Measurements from ENCODE around the gene FA2H. TPM values are rescaled to one million over a fixed set of nuclear protein-coding genes. Genes with fewer than 3 reads are reported as not detected.
"Not testable (repeated sequence)": the region's sequence is repeated elsewhere in the genome, so short reads cannot be mapped to it uniquely, and the experiment has no call there.

FA2H gene
- total RNA-seq, 2 experiments from 2014 or later = not detected

GRCh38 chr16:74766729-74767128, 7.9 kb downstream of the FA2H start:
- ChIA-PET CTCF (interaction anchor here (0.6 to 1.1 kb wide), 2 partner anchors 11 to 296 kb away, joined by 3 to 4 read pairs; no protein-coding TSS in a partner anchor), POLR2A (no interaction called here)
- Mint-ChIP-seq H3K27me3 (ENCODE audit: low read depth) (peaks cover 11% of the 10 kb centered on the region), H3K4me3 (no peak overlapping the region), H3K9me3 (ENCODE audit: insufficient read depth) (no peaks in the 10 kb centered on the region), H3K27ac (no peak overlapping the region), H3K4me1 (ENCODE audit: low read depth) (no peaks in the 10 kb centered on the region), H3K36me3 (ENCODE audit: low read depth) (no peaks in the 10 kb centered on the region)
- DNase-seq = no peak
- no peak for ATAC-seq

GRCh38 chr16:74764184-74764583, 10.4 kb downstream of the FA2H start:
- H3K27me3 Mint-ChIP-seq (ENCODE audit: low read depth); H3K36me3 Mint-ChIP-seq (ENCODE audit: low read depth); DNase-seq; H3K9me3 Mint-ChIP-seq (ENCODE audit: insufficient read depth); POLR2A ChIA-PET; H3K4me1 Mint-ChIP-seq (ENCODE audit: low read depth); H3K27ac Mint-ChIP-seq; ATAC-seq; H3K4me3 Mint-ChIP-seq; CTCF ChIA-PET: not testable (repeated sequence)

DNA sequence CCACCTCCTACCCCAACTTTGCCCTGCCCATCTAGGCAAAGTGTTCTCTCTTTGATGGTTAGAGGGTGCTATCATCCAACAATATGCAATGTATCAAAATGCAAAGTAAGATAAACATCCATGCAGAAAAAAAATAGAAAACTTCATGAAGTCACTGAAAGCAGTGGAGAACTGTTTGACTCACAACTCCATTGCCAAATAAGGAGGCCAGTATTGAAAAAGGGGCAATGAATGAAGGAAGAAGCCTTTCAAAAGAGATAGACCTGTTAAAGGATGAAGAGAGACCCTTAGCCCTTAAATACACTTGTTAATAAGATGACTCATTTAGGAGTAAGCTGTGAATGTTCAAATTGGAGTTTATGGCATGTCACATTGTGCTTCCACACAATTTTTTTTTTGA, 13.0 kb downstream of the FA2H start:
- H3K27me3 Mint-ChIP-seq (ENCODE audit: low read depth) = no peaks in the 10 kb centered on the region
- DNase-seq (no peak), ATAC-seq (no peak)
- no peaks in the 10 kb centered on the region for H3K4me1 Mint-ChIP-seq (ENCODE audit: low read depth)
- H3K9me3 Mint-ChIP-seq (ENCODE audit: insufficient read depth) = no peaks in the 10 kb centered on the region
- H3K4me3 Mint-ChIP-seq = no peak overlapping the region
- CTCF ChIA-PET = no interaction called here
- H3K36me3 Mint-ChIP-seq (ENCODE audit: low read depth) = no peaks in the 10 kb centered on the region
- H3K27ac Mint-ChIP-seq = no peak overlapping the region
- POLR2A ChIA-PET = no interaction called here

DNA sequence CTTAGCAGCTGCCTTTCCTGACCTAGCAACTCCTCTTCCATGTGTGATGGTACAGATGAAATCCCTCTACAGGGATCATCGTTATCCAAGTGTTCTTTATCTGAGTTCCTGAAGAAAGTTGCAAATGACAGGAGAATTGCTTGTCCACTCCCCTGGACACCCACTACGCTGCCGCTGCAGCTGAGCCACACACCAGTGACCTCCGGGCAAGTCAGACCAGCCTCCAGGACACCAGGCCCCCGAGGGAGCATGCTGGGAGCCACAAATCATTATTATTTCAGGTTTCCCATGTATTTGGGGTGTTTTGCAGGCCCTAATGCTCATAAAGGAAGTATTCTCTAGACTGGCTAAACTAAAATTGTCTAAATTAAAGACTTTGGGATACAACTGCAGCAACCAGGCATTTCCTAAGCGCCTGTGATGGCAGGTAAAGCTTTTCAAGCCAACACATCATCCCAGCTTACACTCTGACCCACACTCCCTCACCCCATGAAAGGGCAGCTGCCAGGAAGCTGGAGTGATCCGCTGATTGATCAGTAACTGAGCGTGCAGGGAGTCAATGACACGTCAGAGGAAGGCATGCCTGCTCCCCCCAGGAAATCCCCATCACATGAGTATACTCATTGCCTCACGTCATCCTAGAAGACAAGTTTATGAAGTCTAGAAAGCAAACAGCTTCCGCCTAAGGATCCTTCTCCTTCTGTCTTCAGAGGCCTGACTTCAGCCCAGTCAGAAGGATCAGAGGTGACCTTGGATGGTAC, 14.4 kb downstream of the FA2H start:
- DNase-seq (no peak), ATAC-seq (no peak)
- CTCF ChIA-PET = no interaction called here
- peaks cover 3% of the 10 kb centered on the region for H3K27me3 Mint-ChIP-seq (ENCODE audit: low read depth)
- no peaks in the 10 kb centered on the region for H3K4me1 Mint-ChIP-seq (ENCODE audit: low read depth)
- H3K36me3 Mint-ChIP-seq (ENCODE audit: low read depth) = no peaks in the 10 kb centered on the region
- POLR2A ChIA-PET = no interaction called here
- no peak overlapping the region for H3K4me3 Mint-ChIP-seq
- H3K27ac Mint-ChIP-seq = no peak overlapping the region
- H3K9me3 Mint-ChIP-seq (ENCODE audit: insufficient read depth) = no peaks in the 10 kb centered on the region

DNA sequence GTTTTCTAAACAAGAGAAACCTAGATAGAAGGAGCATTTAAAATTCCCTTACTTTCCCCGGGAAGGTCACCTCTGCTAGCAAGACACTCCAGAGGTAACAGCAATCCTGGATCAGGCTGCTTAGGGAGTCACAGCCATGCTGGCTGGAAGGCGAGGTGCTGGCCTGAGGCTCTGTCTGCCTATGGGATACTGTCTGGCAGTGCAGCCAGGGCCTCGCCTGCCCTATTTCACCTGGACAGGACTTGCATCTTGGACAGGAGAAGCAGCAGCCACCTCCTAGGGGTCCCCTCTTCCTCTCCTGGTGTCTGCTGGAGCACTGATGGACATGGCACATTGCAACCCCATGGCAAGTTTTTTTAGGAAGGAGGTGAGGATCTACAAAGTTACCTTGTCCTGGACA, 15.1 kb downstream of the FA2H start:
- Mint-ChIP-seq H3K36me3 (ENCODE audit: low read depth) (no peaks in the 10 kb centered on the region), H3K27me3 (ENCODE audit: low read depth) (peaks cover 3% of the 10 kb centered on the region), H3K4me3 (no peak overlapping the region), H3K9me3 (ENCODE audit: insufficient read depth) (no peaks in the 10 kb centered on the region), H3K4me1 (ENCODE audit: low read depth) (no peaks in the 10 kb centered on the region), H3K27ac (no peak overlapping the region)
- ChIA-PET POLR2A (no interaction called here), CTCF (no interaction called here)
- DNase-seq (no peak), ATAC-seq (no peak)

DNA sequence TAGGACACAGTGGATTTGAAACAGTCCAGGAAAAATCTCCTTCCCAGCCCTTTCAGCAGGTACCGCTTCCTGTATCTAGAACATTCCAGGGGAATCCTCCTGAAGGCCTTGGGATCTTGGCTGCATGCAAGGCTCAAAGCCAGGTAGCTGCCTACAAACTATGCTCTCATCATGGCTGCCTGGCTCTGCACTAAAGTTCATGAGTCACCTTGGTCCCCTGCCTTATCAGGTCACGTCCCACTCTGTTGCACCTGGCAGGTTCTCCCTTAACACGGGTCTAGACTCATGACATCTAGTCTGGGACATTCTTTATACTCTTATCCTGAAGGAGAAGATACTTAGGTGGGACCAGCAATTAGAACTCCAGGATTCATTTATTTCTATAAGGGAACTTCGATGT, 15.8 kb downstream of the FA2H start:
- DNase-seq = no peak
- ChIA-PET POLR2A (no interaction called here), CTCF (no interaction called here)
- no peaks in the 10 kb centered on the region for H3K4me1 Mint-ChIP-seq (ENCODE audit: low read depth)
- H3K27me3 Mint-ChIP-seq (ENCODE audit: low read depth) = peaks cover 3% of the 10 kb centered on the region
- H3K36me3 Mint-ChIP-seq (ENCODE audit: low read depth) = no peaks in the 10 kb centered on the region
- ATAC-seq = no peak
- H3K27ac Mint-ChIP-seq = no peak overlapping the region
- no peaks in the 10 kb centered on the region for H3K9me3 Mint-ChIP-seq (ENCODE audit: insufficient read depth)
- no peak overlapping the region for H3K4me3 Mint-ChIP-seq

GRCh38 chr16:74757349-74757748, 17.3 kb downstream of the FA2H start:
- ATAC-seq = no peak
- Mint-ChIP-seq H3K27me3 (ENCODE audit: low read depth) (peaks cover 3% of the 10 kb centered on the region), H3K9me3 (ENCODE audit: insufficient read depth) (no peaks in the 10 kb centered on the region), H3K4me3 (no peak overlapping the region), H3K27ac (no peak overlapping the region), H3K4me1 (ENCODE audit: low read depth) (no peaks in the 10 kb centered on the region), H3K36me3 (ENCODE audit: low read depth) (no peaks in the 10 kb centered on the region)
- no peak for DNase-seq
- ChIA-PET POLR2A (no interaction called here), CTCF (interaction anchor here (0.6 kb wide), 1 partner anchor 703 kb away, joined by 3 read pairs; no protein-coding TSS in a partner anchor)

DNA sequence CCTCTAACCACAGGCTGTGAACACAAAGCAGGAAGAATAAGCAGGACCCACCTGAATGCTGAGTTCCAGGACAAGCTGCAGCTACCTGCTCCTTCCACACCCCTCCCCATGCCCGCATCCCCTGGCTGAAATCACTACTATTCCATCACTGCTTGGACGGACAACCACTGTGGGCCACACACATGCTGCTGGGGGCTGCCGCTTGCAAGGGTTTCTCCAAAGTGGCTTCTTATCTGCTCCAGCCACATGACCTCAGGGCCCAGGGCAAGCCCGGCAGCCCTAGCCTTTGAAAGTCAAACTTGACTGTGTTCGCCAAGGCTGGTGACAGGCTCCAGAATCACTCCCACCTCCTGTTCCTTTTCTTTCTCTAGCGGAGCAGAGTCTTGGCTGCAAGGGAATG, 18.4 kb downstream of the FA2H start:
- Mint-ChIP-seq H3K9me3 (ENCODE audit: insufficient read depth) (no peaks in the 10 kb centered on the region), H3K27ac (no peak overlapping the region), H3K36me3 (ENCODE audit: low read depth) (no peaks in the 10 kb centered on the region), H3K4me1 (ENCODE audit: low read depth) (no peaks in the 10 kb centered on the region), H3K27me3 (ENCODE audit: low read depth) (peaks cover 3% of the 10 kb centered on the region), H3K4me3 (no peak overlapping the region)
- DNase-seq (no peak), ATAC-seq (no peak)
- CTCF ChIA-PET = no interaction called here
- POLR2A ChIA-PET = no interaction called here

DNA sequence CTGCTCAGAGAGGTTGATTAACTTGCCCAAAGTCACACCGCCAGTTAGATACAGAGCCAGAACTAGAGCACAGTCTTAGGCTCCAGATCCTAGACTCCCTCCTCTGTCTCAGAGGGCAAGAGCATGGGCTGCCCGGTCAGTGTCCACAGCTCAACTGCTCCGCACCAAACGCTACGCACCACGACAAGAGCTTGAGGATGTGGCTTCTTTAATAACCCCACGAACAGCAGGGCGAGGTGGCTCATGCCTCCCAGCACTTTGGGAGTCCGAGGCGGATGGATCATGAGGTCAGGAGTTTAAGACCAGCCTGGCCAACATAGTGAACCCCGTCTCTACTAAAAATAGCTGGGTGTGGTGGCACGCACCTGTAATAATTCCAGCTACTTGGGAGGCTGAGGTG, 21.4 kb downstream of the FA2H start:
- POLR2A ChIA-PET = no interaction called here
- ATAC-seq (no peak), DNase-seq (no peak)
- Mint-ChIP-seq H3K9me3 (ENCODE audit: insufficient read depth) (no peaks in the 10 kb centered on the region), H3K36me3 (ENCODE audit: low read depth) (no peaks in the 10 kb centered on the region), H3K27me3 (ENCODE audit: low read depth) (peaks cover 3% of the 10 kb centered on the region), H3K4me1 (ENCODE audit: low read depth) (no peaks in the 10 kb centered on the region), H3K4me3 (no peak overlapping the region), H3K27ac (no peak overlapping the region)
- CTCF ChIA-PET = no interaction called here

- Mint-ChIP-seq H3K9me3 (ENCODE audit: insufficient read depth) (no peaks in the 10 kb centered on the region), H3K4me3 (no peak overlapping the region), H3K4me1 (ENCODE audit: low read depth) (no peaks in the 10 kb centered on the region), H3K36me3 (ENCODE audit: low read depth) (no peaks in the 10 kb centered on the region), H3K27ac (no peak overlapping the region), H3K27me3 (ENCODE audit: low read depth) (peaks cover 3% of the 10 kb centered on the region)
- ChIA-PET CTCF (no interaction called here), POLR2A (no interaction called here)
- DNase-seq = no peak
- no peak for ATAC-seq
Measured at GRCh38 chr16:74752756-74753155, 21.9 kb downstream of the FA2H start.

GRCh38 chr16:74752258-74752657, 22.4 kb downstream of the FA2H start:
- no peaks in the 10 kb centered on the region for H3K36me3 Mint-ChIP-seq (ENCODE audit: low read depth)
- H3K4me1 Mint-ChIP-seq (ENCODE audit: low read depth) = no peaks in the 10 kb centered on the region
- no peak overlapping the region for H3K4me3 Mint-ChIP-seq
- H3K27me3 Mint-ChIP-seq (ENCODE audit: low read depth) = peaks cover 3% of the 10 kb centered on the region
- ATAC-seq = no peak
- H3K9me3 Mint-ChIP-seq (ENCODE audit: insufficient read depth) = no peaks in the 10 kb centered on the region
- no peak overlapping the region for H3K27ac Mint-ChIP-seq
- CTCF ChIA-PET = no interaction called here
- POLR2A ChIA-PET = no interaction called here
- no peak for DNase-seq

- Mint-ChIP-seq H3K4me3 (no peak overlapping the region), H3K4me1 (ENCODE audit: low read depth) (no peaks in the 10 kb centered on the region), H3K27me3 (ENCODE audit: low read depth) (peaks cover 3% of the 10 kb centered on the region), H3K36me3 (ENCODE audit: low read depth) (no peaks in the 10 kb centered on the region), H3K9me3 (ENCODE audit: insufficient read depth) (no peaks in the 10 kb centered on the region), H3K27ac (no peak overlapping the region)
- no peak for ATAC-seq
- ChIA-PET CTCF (no interaction called here), POLR2A (no interaction called here)
- DNase-seq = no peak
Measured at GRCh38 chr16:74751658-74752057, 23.0 kb downstream of the FA2H start.

Data from activated CD8-positive, alpha-beta T cell treated with anti-CD3 and anti-CD28 coated beads, Interleukin-2, amount 10 ng/mL, durations not matched to agents 7 days and 5 days (primary cell).